Measurements from ENCODE around the gene UBE2K. TPM values are rescaled to one million over a fixed set of nuclear protein-coding genes. Genes with fewer than 3 reads are reported as not detected.
"Not testable (repeated sequence)": the region's sequence is repeated elsewhere in the genome, so short reads cannot be mapped to it uniquely, and the experiment has no call there.

Gene UBE2K
- total RNA-seq, 1 experiment from 2014 or later = 77.7 TPM

- peaks cover 9% of the 10 kb centered on the region for H3K4me1 Mint-ChIP-seq (ENCODE audit: low read depth, unreplicated experiment)
- H3K36me3 Mint-ChIP-seq (ENCODE audit: insufficient read depth, unreplicated experiment) = peaks cover 14% of the 10 kb centered on the region
- no peak for TF ChIP-seq CTCF (IDR thresholded peaks at IDR 0.05; ENCODE audit: unreplicated experiment)
- CTCF ChIA-PET = no interaction called here
- no peaks in the 10 kb centered on the region for H3K9me3 Mint-ChIP-seq (ENCODE audit: low read depth, unreplicated experiment)
- no peaks in the 10 kb centered on the region for H3K27me3 Mint-ChIP-seq (ENCODE audit: unreplicated experiment)
- no peak for DNase-seq
- H3K27ac Mint-ChIP-seq (ENCODE audit: unreplicated experiment) = no peak overlapping the region
- BruUV-seq (replicated peaks) = no TSS peak
- H3K4me3 Mint-ChIP-seq (ENCODE audit: low read depth, unreplicated experiment) = no peak overlapping the region
- intact Hi-C loops (cut with micrococcal nuclease; ENCODE audit: unreplicated experiment) = no loop called here
Measured at GRCh38 chr4:39719804-39720580, 22.1 kb downstream of the UBE2K start.

GRCh38 chr4:39721273-39721672 is 23.3 kb downstream of the UBE2K start:
- intact Hi-C loops (cut with micrococcal nuclease; ENCODE audit: unreplicated experiment); H3K27me3 Mint-ChIP-seq (ENCODE audit: unreplicated experiment); DNase-seq; H3K4me1 Mint-ChIP-seq (ENCODE audit: low read depth, unreplicated experiment); BruUV-seq (replicated peaks); H3K9me3 Mint-ChIP-seq (ENCODE audit: low read depth, unreplicated experiment); CTCF ChIA-PET; H3K4me3 Mint-ChIP-seq (ENCODE audit: low read depth, unreplicated experiment); H3K27ac Mint-ChIP-seq (ENCODE audit: unreplicated experiment): not testable (repeated sequence)
- H3K36me3 Mint-ChIP-seq (ENCODE audit: insufficient read depth, unreplicated experiment) = peaks cover 14% of the 10 kb centered on the region

- DNase-seq = no peak
- H3K27ac Mint-ChIP-seq (ENCODE audit: unreplicated experiment) = no peak overlapping the region
- no peak for TF ChIP-seq CTCF (IDR thresholded peaks at IDR 0.05; ENCODE audit: unreplicated experiment)
- peaks cover 9% of the 10 kb centered on the region for H3K4me1 Mint-ChIP-seq (ENCODE audit: low read depth, unreplicated experiment)
- CTCF ChIA-PET = interaction anchor here (0.6 kb wide), 1 partner anchor 24 kb away, joined by 4 read pairs; the partner anchor contains the start of gene UBE2K
- H3K36me3 Mint-ChIP-seq (ENCODE audit: insufficient read depth, unreplicated experiment) = peaks cover 12% of the 10 kb centered on the region
- no TSS peak for BruUV-seq (replicated peaks)
- no peaks in the 10 kb centered on the region for H3K9me3 Mint-ChIP-seq (ENCODE audit: low read depth, unreplicated experiment)
- no peak overlapping the region for H3K4me3 Mint-ChIP-seq (ENCODE audit: low read depth, unreplicated experiment)
- intact Hi-C loops (cut with micrococcal nuclease; ENCODE audit: unreplicated experiment) = no loop called here
- no peaks in the 10 kb centered on the region for H3K27me3 Mint-ChIP-seq (ENCODE audit: unreplicated experiment)
Measured at GRCh38 chr4:39721788-39722187, 23.9 kb downstream of the UBE2K start.

GRCh38 chr4:39729557-39729956 is 31.6 kb downstream of the UBE2K start:
- no peak overlapping the region for H3K4me3 Mint-ChIP-seq (ENCODE audit: low read depth, unreplicated experiment)
- CTCF ChIA-PET = no interaction called here
- BruUV-seq (replicated peaks) = no TSS peak
- peaks cover 11% of the 10 kb centered on the region for H3K4me1 Mint-ChIP-seq (ENCODE audit: low read depth, unreplicated experiment)
- H3K9me3 Mint-ChIP-seq (ENCODE audit: low read depth, unreplicated experiment) = no peaks in the 10 kb centered on the region
- no peak for DNase-seq
- no peaks in the 10 kb centered on the region for H3K27me3 Mint-ChIP-seq (ENCODE audit: unreplicated experiment)
- TF ChIP-seq CTCF (IDR thresholded peaks at IDR 0.05; ENCODE audit: unreplicated experiment) = no peak
- intact Hi-C loops (cut with micrococcal nuclease; ENCODE audit: unreplicated experiment) = no loop called here
- H3K27ac Mint-ChIP-seq (ENCODE audit: unreplicated experiment) = peak overlapping the region; percentile 50
- no peaks in the 10 kb centered on the region for H3K36me3 Mint-ChIP-seq (ENCODE audit: insufficient read depth, unreplicated experiment)

- Mint-ChIP-seq H3K27ac (ENCODE audit: unreplicated experiment) (no peak overlapping the region), H3K4me1 (ENCODE audit: low read depth, unreplicated experiment) (peaks cover 11% of the 10 kb centered on the region), H3K9me3 (ENCODE audit: low read depth, unreplicated experiment) (no peaks in the 10 kb centered on the region), H3K4me3 (ENCODE audit: low read depth, unreplicated experiment) (no peak overlapping the region), H3K27me3 (ENCODE audit: unreplicated experiment) (no peaks in the 10 kb centered on the region), H3K36me3 (ENCODE audit: insufficient read depth, unreplicated experiment) (no peaks in the 10 kb centered on the region)
- CTCF ChIA-PET = no interaction called here
- no peak for DNase-seq
- no TSS peak for BruUV-seq (replicated peaks)
- intact Hi-C loops (cut with micrococcal nuclease; ENCODE audit: unreplicated experiment) = no loop called here
- TF ChIP-seq CTCF (IDR thresholded peaks at IDR 0.05; ENCODE audit: unreplicated experiment) = no peak
Measured at GRCh38 chr4:39730072-39730471, 32.1 kb downstream of the UBE2K start.
